GM20000 (cell line): ENCODE data around the gene ACER1.
"Not testable (repeated sequence)": the region's sequence is repeated elsewhere in the genome, so short reads cannot be mapped to it uniquely, and the experiment has no call there.

Experiments used
- DNase-seq: peaks from one replicate; pipeline ENCODE4 v3.0.0; 2012; ENCODE audit warnings: low spot score
- CTCF ChIP-seq: IDR thresholded peaks from 2 replicates; pipeline ENCODE4 v1.5.1; 2012; ENCODE audit warnings: mild to moderate bottlenecking, control low read depth; ENCODE audit errors: extremely low read depth, missing control alignments

Gene ACER1

GRCh38 chr19:6364353-6364752, 30.9 kb upstream of the ACER1 start:
- no peak for TF ChIP-seq CTCF
- DNase-seq, result no peak

GRCh38 chr19:6362351-6362801, 29.0 kb upstream of the ACER1 start:
- no peak for DNase-seq

GRCh38 chr19:6362027-6362350, 28.6 kb upstream of the ACER1 start:
- no peak for TF ChIP-seq CTCF
- no peak for DNase-seq

More at GRCh38 chr19:6362351-6362801, 29.0 kb upstream of the ACER1 start:
- TF ChIP-seq CTCF, result no peak

GRCh38 chr19:6360857-6361216, 27.4 kb upstream of the ACER1 start:
- DNase-seq, result not testable (repeated sequence)

GRCh38 chr19:6360445-6360844, 27.0 kb upstream of the ACER1 start:
- not testable (repeated sequence) for DNase-seq

- TF ChIP-seq CTCF, result no peak
- no peak for DNase-seq
Measured at GRCh38 chr19:6359568-6360341, 26.3 kb upstream of the ACER1 start.

GRCh38 chr19:6358003-6358402, 24.6 kb upstream of the ACER1 start:
- no peak for TF ChIP-seq CTCF
- no peak for DNase-seq

- no peak for DNase-seq
- TF ChIP-seq CTCF, result no peak
Measured at GRCh38 chr19:6357174-6357573, 23.8 kb upstream of the ACER1 start.

GRCh38 chr19:6355321-6356040, 22.1 kb upstream of the ACER1 start:
- not testable (repeated sequence) for DNase-seq
